Stimulated activated CD8-positive, alpha-beta memory T cell treated with anti-CD3 and anti-CD28 coated beads, Interleukin-15, amount 100 ng/mL, for 48 hours (primary cell): ENCODE data around the gene ANAPC7.
A peak's percentile ranks its signal among the peaks of the same experiment; 100 is the strongest.
"Not testable (repeated sequence)": the region's sequence is repeated elsewhere in the genome, so short reads cannot be mapped to it uniquely, and the experiment has no call there.

Experiments used
- DNase-seq, 2 donors: peaks; one replicate each; pipeline ENCODE4 v3.0.0-alpha.2; 2020; ENCODE audit warnings: low read depth in 2 of 2

The ANAPC7 gene

GRCh38 chr12:110403146-110403975, at the start of gene ANAPC7:
Gene ANAPC7, minus strand, starts transcription at chr12:110403708. Its CDS starts 81 bp downstream, at chr12:110403627.
- DNase-seq: peak; percentile 65 to 78

DNA sequence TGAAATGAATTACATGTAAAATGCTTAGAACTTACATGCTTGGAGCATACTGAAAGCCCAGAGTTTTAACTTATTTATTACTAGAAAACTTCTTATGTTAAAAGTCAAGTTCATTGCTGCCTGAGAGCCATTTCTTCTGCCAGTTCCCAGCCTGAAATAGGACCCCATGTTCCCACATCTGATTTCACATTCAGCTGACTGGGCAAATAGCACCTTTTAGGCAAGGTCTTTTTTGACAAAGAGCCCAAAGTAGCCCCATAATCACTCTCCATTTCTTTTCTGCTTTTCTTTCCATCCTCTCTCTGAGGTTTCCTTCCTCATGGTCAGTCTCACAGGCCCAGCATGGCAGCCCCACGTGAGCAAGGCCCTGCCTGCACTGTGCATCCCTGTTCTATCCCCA, 47.8 kb upstream of the ANAPC7 start:
- DNase-seq: no peak

DNA sequence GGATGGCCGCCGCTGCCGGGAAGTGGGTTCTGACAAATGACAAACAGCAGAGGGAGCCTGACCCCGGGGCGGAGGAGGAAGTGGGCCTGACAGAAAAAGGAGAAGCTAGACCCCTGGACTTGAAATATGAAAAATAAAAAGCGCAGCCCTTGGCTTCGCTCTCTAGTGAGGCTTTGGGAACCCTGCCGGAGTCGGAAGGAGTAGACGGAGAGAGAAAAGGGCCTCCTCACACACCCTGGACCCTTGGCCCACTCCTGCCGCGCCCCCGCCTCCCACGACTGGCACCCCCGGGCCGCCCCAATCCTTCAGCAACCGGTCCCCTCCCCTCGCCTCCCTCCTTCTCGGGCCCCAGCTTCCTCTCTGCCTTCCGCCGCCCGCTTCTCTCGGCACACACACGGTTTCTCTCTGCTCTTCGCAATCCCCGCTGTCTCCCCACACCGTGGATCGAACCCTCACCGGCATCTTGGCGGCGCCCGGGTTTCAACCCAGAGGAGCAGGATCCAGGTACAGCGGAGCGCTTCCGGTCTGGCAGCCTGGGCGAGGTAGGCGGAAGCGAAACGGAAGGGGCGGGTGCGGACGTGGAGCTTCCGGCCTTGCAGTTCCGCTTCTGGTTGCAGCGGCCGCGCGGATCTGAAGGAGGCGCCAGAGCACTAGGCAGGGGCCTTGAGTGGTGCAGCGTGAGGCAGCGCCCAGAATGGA, 46.4 kb upstream of the ANAPC7 start, which contains the start of gene ARPC3:
TSS of gene ARPC3 (minus strand) at position 539 of the 699 bp plus-strand sequence. CDS start at position 462, 77 bp downstream.
- peak; percentile 92 for DNase-seq

DNA sequence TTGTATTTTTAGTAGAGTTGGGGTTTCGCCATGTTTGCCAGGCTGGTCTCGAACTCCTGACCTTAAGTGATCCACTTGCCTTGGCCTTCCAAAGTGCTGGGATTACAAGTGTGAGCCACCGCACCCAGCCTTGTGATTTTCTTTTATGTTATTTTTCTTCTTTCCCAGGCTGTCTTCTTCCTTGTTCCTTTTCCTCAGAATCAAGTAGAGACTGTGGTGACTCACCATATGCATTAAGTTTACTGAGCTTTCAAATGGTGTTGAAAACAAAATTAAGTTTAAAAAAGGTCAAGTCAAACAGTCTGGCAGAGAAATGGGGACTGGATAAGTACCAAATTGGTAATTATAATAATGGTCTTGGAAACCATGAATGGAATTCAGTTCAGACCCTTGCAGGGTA, 40.9 kb upstream of the ANAPC7 start:
- DNase-seq: no peak

GRCh38 chr12:110436231-110436630, 32.7 kb upstream of the ANAPC7 start:
- DNase-seq: no peak

DNA sequence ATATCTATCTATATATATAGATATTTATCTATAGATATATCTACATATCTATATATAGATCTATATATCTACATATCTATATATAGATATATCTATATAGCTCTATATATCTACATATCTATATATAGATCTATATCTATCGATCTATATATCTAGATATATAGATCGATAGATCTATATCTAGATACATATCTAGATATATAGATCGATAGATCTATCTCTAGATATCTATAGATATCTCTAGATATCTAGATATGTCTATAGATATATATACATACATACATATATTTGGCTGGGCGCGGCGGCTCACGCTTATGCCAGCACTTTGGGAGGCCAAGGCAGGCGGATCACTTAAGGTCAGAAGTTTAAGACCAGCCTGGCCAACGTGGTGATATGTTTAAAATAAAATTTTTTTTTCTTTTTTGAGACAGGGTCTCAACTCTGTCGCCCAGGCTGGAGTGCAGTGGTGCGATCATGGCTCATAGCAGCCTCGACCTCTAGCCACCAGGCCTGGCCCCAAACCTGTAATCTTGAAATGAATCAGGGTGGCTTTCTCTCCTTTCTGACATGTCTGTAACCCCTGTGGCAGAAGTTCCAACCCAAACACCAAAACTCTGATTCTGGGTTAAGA, 28.6 kb upstream of the ANAPC7 start:
- no peak for DNase-seq

GRCh38 chr12:110429676-110430075, 26.2 kb upstream of the ANAPC7 start:
- not testable (repeated sequence) for DNase-seq

- no peak for DNase-seq
Observed at GRCh38 chr12:110426406-110426805, 22.9 kb upstream of the ANAPC7 start.

- DNase-seq: no peak
Observed at GRCh38 chr12:110424237-110424636, 20.7 kb upstream of the ANAPC7 start.

GRCh38 chr12:110421701-110422100, 18.2 kb upstream of the ANAPC7 start:
- no peak for DNase-seq

- DNase-seq: no peak
Observed at GRCh38 chr12:110421159-110421661, 17.7 kb upstream of the ANAPC7 start.

DNA sequence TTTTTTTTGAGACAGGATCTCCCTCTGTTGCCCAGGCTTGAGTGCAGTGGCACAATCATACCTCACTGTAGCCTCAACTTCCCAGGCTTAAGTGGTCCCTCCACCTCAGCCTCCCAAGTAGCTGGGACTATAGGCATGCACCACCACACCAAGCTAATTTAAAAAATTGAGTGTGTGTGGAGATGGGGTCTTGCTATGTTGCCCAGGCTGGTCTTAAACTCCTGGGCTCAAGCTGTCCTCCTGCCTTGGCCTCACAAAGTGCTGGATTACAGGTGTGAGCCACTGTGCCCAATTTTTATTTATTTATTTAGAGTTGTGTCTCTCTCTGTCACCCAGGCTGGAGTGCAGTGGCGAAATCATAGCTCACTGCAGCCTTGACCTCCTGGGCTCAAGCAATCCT, 17.1 kb upstream of the ANAPC7 start:
- DNase-seq: not testable (repeated sequence)

DNA sequence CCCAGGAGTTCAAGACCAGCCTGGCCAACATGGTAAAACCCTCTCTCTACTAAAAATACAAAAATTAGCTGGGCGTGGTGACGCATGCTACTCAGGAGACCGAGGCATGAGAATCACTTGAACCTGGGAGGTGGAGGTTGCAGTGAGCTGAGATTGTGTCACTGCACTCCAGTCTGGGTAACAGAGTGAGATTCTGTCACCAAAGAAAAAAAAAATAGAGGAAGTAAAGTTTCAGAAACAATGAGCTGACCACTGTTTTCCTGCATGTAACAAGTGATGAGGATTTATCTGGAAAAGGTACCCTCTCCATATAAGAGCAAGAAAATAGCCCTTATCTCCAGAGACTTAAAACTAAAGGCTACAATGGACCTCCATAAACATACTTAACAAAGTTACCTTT, 13.6 kb upstream of the ANAPC7 start:
- DNase-seq: not testable (repeated sequence)

GRCh38 chr12:110410086-110410485, 6.6 kb upstream of the ANAPC7 start:
- not testable (repeated sequence) for DNase-seq

DNA sequence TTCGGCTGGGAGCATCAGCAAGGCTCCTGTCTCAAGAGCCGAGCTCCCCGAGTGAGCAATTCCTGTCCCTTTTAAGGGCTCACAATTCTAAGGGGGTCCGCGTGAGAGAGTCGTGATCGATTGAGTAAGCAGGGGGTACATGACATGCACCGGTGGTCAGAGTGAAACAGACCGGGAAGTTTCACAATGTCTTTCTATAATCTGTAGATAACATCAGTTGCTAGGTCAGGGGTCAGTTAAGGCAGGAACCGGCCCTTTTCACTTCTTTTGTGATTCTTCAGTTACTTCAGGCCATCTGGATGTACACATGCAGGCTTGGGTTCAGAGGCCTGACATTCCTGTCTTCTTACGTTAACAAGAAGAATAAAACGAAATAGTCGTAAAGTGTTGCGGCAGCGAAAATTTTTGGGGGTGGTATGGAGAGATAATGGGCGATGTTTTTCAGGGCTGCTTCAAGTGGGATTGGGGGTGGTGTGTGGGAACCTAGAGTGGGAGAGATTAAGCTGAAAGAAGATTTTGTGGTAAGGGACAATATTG, 1.7 kb upstream of the ANAPC7 start:
- DNase-seq: not testable (repeated sequence)

GRCh38 chr12:110403976-110404682, 621 bp upstream of the ANAPC7 start:
- DNase-seq: peak; percentile 67 to 68

DNA sequence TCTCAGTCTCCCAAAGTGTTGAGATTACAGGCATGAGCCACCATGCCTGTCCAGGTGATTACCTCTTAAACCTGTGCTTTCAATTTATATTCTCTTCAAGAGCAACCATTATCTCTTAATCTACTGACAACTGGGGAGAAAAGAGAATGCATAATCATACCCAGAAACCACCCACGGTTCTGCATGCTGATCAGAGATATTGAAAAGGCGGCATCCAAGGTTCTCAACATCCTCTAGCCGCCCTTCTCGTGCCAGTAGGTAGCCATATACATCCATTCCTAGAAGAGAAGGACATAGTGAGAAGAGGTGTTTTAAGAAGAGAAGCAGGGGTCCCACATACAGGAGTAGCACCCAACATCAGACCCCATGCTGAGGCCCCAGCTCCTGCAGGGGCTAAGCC, 20.8 kb downstream of the ANAPC7 start:
- no peak for DNase-seq

DNA sequence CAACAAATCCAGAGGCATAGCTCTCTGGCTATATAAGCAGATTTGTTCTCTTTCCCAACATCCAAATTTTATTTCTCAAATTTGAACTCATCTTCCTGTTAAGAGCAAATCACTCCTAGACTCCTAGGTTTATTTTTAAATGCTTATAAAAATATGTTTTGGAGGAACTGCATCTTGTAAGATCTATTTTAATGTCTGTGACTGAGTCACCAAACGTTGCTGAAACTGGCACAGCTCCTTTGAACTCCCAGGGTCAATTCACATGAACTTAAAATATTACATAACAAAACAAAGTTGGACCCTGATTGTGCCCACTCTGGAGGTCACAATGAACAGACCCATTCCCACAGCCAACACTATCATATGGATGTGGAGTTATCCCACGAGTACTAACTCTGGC, 23.9 kb downstream of the ANAPC7 start:
- DNase-seq: no peak

- DNase-seq: no peak
Observed at GRCh38 chr12:110379197-110379596, 24.3 kb downstream of the ANAPC7 start.

DNA sequence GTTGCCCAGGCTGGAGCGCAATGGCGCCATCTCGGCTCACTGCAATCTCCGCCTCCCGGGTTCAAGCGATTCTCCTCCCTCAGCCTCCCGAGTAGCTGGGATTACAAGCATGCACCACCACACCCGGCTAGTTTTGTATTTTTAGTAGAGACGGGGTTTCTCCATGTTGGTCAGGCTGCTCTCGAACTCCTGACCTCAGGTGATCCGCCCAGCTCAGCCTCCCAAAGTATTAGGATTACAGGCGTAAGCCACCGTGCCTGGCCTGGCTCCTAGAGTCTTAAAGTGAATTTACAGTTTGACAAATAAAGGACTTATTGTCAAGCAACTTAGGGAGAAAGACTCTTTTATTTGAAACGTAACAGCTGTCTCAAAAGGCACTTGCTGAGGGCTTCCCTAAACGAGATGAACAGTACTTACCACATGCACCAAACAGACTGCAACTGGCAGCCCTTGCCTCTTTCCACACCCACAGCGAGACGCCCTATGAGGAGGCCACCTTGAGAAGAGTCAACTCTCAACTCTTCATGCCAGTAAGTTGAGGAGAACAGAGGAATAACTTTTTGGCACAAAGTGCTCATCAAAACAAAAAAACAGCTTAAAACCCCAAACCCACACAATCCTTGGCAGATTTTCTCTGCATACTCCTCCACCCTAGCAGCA, 25.2 kb downstream of the ANAPC7 start:
- DNase-seq: not testable (repeated sequence)
